Activated naive CD4-positive, alpha-beta T cell treated with anti-CD3 and anti-CD28 coated beads for 36 hours (primary cell): ENCODE data around the gene ZNF654. TPM values are rescaled to one million over a fixed set of nuclear protein-coding genes. Genes with fewer than 3 reads are reported as not detected.
A peak's percentile ranks its signal among the peaks of the same experiment; 100 is the strongest.
"Not testable (repeated sequence)": the region's sequence is repeated elsewhere in the genome, so short reads cannot be mapped to it uniquely, and the experiment has no call there.

Experiments
- CTCF ChIA-PET: fragments of 350-600 bp; sonication (Branson Sonifier 250); formaldehyde crosslinking; loops from one replicate; lab custom pipeline; 2021; ENCODE audit warnings: antibody characterized with exemption; lab: Charles Lee
- DNase-seq: peaks from one replicate; pipeline ENCODE4 v3.0.0-alpha.2; 2020
- H3K27ac Mint-ChIP-seq: one replicate; pipeline ENCODE4 v1.8.0; 2021; ENCODE audit warnings: mild to moderate bottlenecking, mixed read lengths
- H3K27me3 Mint-ChIP-seq: one replicate; pipeline ENCODE4 v1.8.0; 2021; ENCODE audit warnings: low read depth, mixed read lengths
- H3K36me3 Mint-ChIP-seq: one replicate; pipeline ENCODE4 v1.8.0; 2021; ENCODE audit warnings: low read depth, mixed read lengths
- H3K4me1 Mint-ChIP-seq: one replicate; pipeline ENCODE4 v1.8.0; 2021; ENCODE audit warnings: low read depth, mixed read lengths
- H3K4me3 Mint-ChIP-seq: one replicate; pipeline ENCODE4 v1.8.0; 2021; ENCODE audit warnings: mild to moderate bottlenecking, moderate library complexity, mixed read lengths
- H3K9me3 Mint-ChIP-seq: one replicate; pipeline ENCODE4 v1.8.0; 2021; ENCODE audit warnings: mixed read lengths
- intact Hi-C: fragments of 100-400 bp; cut with micrococcal nuclease; formaldehyde crosslinking; loops from one replicate; pipeline ENCODE4 v1.15.1; 2023
- total RNA-seq, 2 experiments: library from RNA; stranded (reverse); gene quantifications; one replicate each; pipeline ENCODE4 v1.2.3, GENCODE V29; 2021

The ZNF654 gene
- total RNA-seq, 2 experiments from 2014 or later = 17.8 to 18.8 TPM

- intact Hi-C loops = loop anchor here (1.0 to 10.0 kb wide), 9 partner anchors 54 to 763 kb away; partner anchors contain the start of genes CGGBP1, HTR1F and ZNF654
- CTCF ChIA-PET = interaction anchor here (0.6 to 2.6 kb wide), 21 partner anchors 10 to 342 kb away, joined by 3 to 14 read pairs (median 4); partner anchors contain the start of gene CGGBP1
- peaks cover 20% of the 10 kb centered on the region for H3K4me1 Mint-ChIP-seq
- H3K36me3 Mint-ChIP-seq = peaks cover 18% of the 10 kb centered on the region
- H3K27ac Mint-ChIP-seq = no peak overlapping the region
- peak; percentile 71 for DNase-seq
- H3K27me3 Mint-ChIP-seq = no peaks in the 10 kb centered on the region
- no peaks in the 10 kb centered on the region for H3K9me3 Mint-ChIP-seq
- no peak overlapping the region for H3K4me3 Mint-ChIP-seq
Observed at GRCh38 chr3:88113311-88114162, 54.5 kb downstream of the ZNF654 start.

DNA sequence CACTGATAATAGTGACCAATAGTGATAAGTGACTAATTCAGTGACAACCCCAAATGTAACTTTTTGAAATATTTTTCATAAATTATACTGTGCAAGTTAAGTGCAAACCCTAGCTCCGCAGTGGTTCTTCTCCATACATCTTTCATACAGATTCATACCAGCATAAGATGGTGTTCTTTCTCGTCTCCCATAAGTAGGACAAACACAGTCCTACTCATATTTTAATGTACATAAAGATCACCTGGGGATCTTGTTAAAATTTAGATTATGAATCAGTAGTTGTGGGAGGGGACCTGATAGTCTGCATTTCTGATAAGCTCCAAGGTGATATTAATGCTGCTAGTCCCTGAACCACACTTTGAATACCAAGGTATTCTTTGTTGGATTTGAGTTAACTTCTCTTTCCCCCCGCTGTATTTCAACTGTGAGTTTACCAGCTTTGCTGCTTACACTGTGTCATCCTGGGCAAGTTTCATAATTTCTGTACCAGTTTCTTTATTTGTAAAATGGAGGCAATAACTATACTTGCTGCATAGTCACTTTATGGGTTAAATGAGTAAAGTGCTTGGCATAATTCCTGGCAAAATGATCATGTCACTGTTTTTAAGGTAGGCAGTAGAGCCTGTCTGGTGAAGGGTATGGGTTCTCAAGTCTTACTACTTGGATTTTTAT, 56.0 kb downstream of the ZNF654 start:
- Mint-ChIP-seq H3K4me3 (no peak overlapping the region), H3K27ac (no peak overlapping the region), H3K9me3 (no peaks in the 10 kb centered on the region), H3K36me3 (peaks cover 20% of the 10 kb centered on the region), H3K4me1 (peaks cover 16% of the 10 kb centered on the region), H3K27me3 (no peaks in the 10 kb centered on the region)
- CTCF ChIA-PET = interaction anchor here (0.8 to 2.6 kb wide), 6 partner anchors 9 to 110 kb away, joined by 3 to 14 read pairs (median 6); no protein-coding TSS in a partner anchor
- intact Hi-C loops = loop anchor here (1.0 to 10.0 kb wide), 4 partner anchors 34 to 802 kb away; partner anchors contain the start of genes C3orf38 and HTR1F
- DNase-seq = no peak

DNA sequence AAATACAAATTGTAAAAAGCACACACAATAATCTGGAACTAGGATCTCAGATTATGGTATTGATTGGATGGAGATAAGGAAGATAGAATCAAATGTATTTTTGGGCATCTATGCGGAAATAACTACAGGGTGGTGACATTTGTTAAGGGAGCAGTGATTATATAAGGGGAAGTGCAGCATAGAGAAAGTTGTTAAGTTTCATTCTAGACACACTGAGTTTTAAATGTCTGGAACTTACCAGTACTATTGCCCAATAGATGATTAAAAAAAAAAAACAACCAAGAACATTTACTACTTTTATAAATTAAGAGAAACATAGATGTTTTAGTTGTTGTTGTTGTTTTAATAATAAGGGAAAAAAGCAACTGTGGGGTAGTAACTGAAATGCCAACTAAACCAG, 58.6 kb downstream of the ZNF654 start:
- H3K36me3 Mint-ChIP-seq = peaks cover 26% of the 10 kb centered on the region
- CTCF ChIA-PET = no interaction called here
- H3K4me1 Mint-ChIP-seq = peaks cover 23% of the 10 kb centered on the region
- intact Hi-C loops = loop anchor here (10.0 kb wide), 1 partner anchor 613 kb away; no protein-coding TSS in a partner anchor
- no peak overlapping the region for H3K4me3 Mint-ChIP-seq
- no peaks in the 10 kb centered on the region for H3K9me3 Mint-ChIP-seq
- H3K27me3 Mint-ChIP-seq = no peaks in the 10 kb centered on the region
- H3K27ac Mint-ChIP-seq = no peak overlapping the region
- no peak for DNase-seq

DNA sequence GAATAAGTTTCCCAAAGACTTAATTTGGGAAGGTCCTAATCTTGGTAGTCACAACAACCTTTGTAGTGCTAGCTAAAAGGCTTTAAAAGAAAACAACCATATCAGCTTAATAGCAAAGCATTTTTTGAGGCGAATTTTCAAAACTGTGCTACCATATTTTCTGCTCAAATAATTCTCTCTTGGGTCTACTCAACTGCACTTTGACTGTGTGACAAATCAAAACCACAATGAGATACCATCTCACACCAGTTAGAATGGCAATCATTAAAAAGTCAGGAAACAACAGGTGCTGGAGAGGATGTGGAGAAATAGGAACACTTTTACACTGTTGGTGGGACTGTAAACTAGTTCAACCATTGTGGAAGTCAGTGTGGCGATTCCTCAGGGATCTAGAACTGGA, 59.5 kb downstream of the ZNF654 start:
- Mint-ChIP-seq H3K4me1 (peaks cover 24% of the 10 kb centered on the region), H3K36me3 (peaks cover 26% of the 10 kb centered on the region)
- intact Hi-C loops = loop anchor here (10.0 kb wide), 1 partner anchor 614 kb away; no protein-coding TSS in a partner anchor
- DNase-seq, H3K4me3 Mint-ChIP-seq, H3K27me3 Mint-ChIP-seq, CTCF ChIA-PET, H3K27ac Mint-ChIP-seq, H3K9me3 Mint-ChIP-seq: not testable (repeated sequence)

GRCh38 chr3:88123526-88123925, 64.5 kb downstream of the ZNF654 start:
- Mint-ChIP-seq H3K27ac (no peak overlapping the region), H3K27me3 (no peaks in the 10 kb centered on the region), H3K36me3 (peaks cover 12% of the 10 kb centered on the region), H3K4me1 (peaks cover 12% of the 10 kb centered on the region), H3K9me3 (no peaks in the 10 kb centered on the region), H3K4me3 (no peak overlapping the region)
- intact Hi-C loops = no loop called here
- CTCF ChIA-PET = interaction anchor here (0.9 to 2.2 kb wide), 3 partner anchors 10 to 119 kb away, joined by 3 to 14 read pairs (median 3); no protein-coding TSS in a partner anchor
- DNase-seq = no peak

DNA sequence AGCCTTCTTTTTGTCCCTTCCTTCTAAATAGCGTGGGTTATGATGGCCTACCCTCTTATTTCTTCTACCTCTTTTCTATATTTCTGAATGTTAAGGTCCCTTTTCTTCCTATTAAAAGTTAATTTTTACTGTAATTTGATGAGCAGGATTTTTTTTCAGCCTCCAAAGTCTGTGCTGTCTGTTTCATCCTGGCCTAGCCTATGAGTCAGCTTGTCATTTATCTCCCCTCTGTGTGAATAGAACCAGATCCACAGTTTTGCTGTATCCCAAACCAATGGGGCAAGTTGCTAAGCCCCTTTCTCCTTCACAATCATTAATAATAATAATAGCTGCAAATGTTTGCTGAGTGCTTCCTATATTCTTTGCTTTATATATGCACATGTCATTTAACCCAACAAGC, 72.6 kb downstream of the ZNF654 start:
- Mint-ChIP-seq H3K27ac (no peak overlapping the region), H3K36me3 (peaks cover 12% of the 10 kb centered on the region)
- CTCF ChIA-PET = interaction anchor here (2.6 kb wide), 1 partner anchor 18 kb away, joined by 8 read pairs; no protein-coding TSS in a partner anchor

DNA sequence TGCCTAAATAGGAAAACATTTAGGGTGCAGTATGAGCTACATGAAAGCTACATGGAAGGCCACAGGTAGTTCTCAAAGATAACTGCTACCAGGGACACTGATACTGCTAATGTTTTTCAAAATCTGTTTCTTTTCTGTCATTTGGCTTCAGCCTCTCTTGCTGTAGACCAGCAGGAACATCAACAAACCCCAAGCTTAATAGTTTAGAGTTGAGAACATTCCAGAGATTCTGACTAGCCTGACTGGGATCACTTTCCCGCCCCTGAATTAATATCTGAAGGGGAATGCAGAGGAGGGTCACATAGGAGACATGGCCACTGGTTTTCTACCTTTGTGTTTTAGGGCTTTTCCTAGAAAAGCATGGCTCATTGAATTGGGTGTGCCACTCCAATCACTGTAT, 73.8 kb downstream of the ZNF654 start:
- DNase-seq = no peak
- Mint-ChIP-seq H3K4me1 (peaks cover 11% of the 10 kb centered on the region), H3K4me3 (no peak overlapping the region), H3K27ac (no peak overlapping the region), H3K36me3 (peaks cover 12% of the 10 kb centered on the region), H3K9me3 (no peaks in the 10 kb centered on the region), H3K27me3 (no peaks in the 10 kb centered on the region)
- CTCF ChIA-PET = interaction anchor here (0.7 to 2.6 kb wide), 2 partner anchors 20 to 68 kb away, joined by 4 to 8 read pairs; no protein-coding TSS in a partner anchor
- intact Hi-C loops = no loop called here

More for the DNA sequence above, 72.6 kb downstream of the ZNF654 start:
- Mint-ChIP-seq H3K4me3 (no peak overlapping the region), H3K9me3 (no peaks in the 10 kb centered on the region), H3K27me3 (no peaks in the 10 kb centered on the region), H3K4me1 (peaks cover 14% of the 10 kb centered on the region)
- no peak for DNase-seq
- intact Hi-C loops = no loop called here

DNA sequence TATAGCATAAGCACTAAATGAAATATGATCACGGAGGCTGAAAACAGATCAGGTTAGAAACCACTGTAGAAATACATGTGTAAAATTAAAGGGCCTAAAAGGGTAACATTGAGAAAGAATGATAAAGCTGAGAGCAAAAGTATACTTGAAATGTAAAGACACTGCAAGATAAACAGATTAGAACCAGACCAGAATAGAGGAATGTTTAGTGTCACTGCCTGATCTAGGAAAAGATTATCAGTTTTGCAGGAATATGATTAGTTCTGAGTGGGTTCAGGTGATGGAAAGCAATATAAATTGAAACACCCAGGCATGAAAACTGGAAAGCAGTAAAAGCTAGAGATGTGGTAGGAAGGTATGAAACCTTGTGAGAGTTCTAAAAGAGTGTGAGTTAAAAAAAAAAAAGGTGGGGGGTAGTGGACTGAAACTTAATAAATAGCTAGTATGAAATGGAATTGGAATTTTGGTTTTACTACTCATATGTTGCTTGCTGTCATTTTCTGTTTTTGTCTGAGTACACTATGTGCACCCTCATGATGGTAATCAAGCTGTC, 74.7 kb downstream of the ZNF654 start:
- Mint-ChIP-seq H3K9me3 (no peaks in the 10 kb centered on the region), H3K27me3 (no peaks in the 10 kb centered on the region), H3K4me1 (peaks cover 11% of the 10 kb centered on the region), H3K4me3 (no peak overlapping the region), H3K36me3 (peaks cover 12% of the 10 kb centered on the region), H3K27ac (no peak overlapping the region)
- intact Hi-C loops = no loop called here
- no peak for DNase-seq
- CTCF ChIA-PET = no interaction called here

- H3K9me3 Mint-ChIP-seq = no peaks in the 10 kb centered on the region
- peaks cover 27% of the 10 kb centered on the region for H3K36me3 Mint-ChIP-seq
- intact Hi-C loops = no loop called here
- CTCF ChIA-PET = no interaction called here
- peaks cover 16% of the 10 kb centered on the region for H3K4me1 Mint-ChIP-seq
- H3K27ac Mint-ChIP-seq = no peak overlapping the region
- H3K4me3 Mint-ChIP-seq = no peak overlapping the region
- no peaks in the 10 kb centered on the region for H3K27me3 Mint-ChIP-seq
- no peak for DNase-seq
Observed at GRCh38 chr3:88137836-88138235, 78.8 kb downstream of the ZNF654 start.

- H3K27ac Mint-ChIP-seq = no peak overlapping the region
- CTCF ChIA-PET = interaction anchor here (0.6 kb wide), 1 partner anchor 177 kb away, joined by 3 read pairs; no protein-coding TSS in a partner anchor
- H3K4me3 Mint-ChIP-seq = no peak overlapping the region
- no peaks in the 10 kb centered on the region for H3K9me3 Mint-ChIP-seq
- intact Hi-C loops = no loop called here
- H3K36me3 Mint-ChIP-seq = peaks cover 22% of the 10 kb centered on the region
- H3K4me1 Mint-ChIP-seq = peaks cover 6% of the 10 kb centered on the region
- DNase-seq = no peak
- H3K27me3 Mint-ChIP-seq = no peaks in the 10 kb centered on the region
Observed at GRCh38 chr3:88141458-88142083, 82.5 kb downstream of the ZNF654 start.

DNA sequence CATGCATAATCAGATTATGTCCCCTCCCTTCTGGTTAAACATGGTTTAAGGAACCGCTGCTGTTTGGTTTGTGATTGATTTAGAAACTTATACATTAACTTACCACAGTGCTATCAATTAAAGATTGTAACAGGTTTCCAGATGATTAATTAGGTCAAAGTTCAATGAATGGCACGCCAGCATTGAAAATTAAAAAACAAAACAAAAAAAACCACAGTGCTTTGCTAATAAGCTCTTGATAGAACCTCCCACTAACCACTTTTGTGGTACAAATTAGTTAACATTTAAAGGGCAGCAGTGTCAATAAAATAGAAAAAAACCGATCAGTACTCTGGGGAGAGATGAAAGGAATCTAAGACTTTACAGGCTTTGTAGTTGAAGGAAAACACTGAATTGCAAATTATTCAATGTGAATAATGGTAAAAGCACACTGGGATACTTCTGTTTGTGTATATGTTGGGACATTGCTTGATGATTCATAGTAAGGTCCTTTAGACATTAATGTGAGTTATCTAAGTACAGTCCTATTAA, 83.1 kb downstream of the ZNF654 start:
- CTCF ChIA-PET = no interaction called here
- no peak for DNase-seq
- Mint-ChIP-seq H3K4me3 (no peak overlapping the region), H3K27ac (peak overlapping the region; percentile 38), H3K36me3 (peaks cover 21% of the 10 kb centered on the region), H3K9me3 (no peaks in the 10 kb centered on the region), H3K4me1 (peaks cover 6% of the 10 kb centered on the region), H3K27me3 (peaks cover 1% of the 10 kb centered on the region)
- intact Hi-C loops = no loop called here
